Esophagus squamous epithelium (tissue), 5 donors: ENCODE data around the gene RSAD1. TPM values are rescaled to one million over a fixed set of nuclear protein-coding genes. Genes with fewer than 3 reads are reported as not detected.

Experiments used
- DNase-seq: peaks from one replicate; lab custom pipeline; 2025; lab: John Stamatoyannopoulos, UW
- H3K27ac ChIP-seq, 4 donors: fragments of 200-600 bp; sonication (generic); one replicate each; pipeline ENCODE4 v1.5.1; 2016 to 2019; ENCODE audit warnings: mild to moderate bottlenecking in 1 of 4
- H3K27me3 ChIP-seq, 4 donors: fragments of 200-600 bp; sonication (generic); 1 replicate in 3 of 4; 2 replicates in 1 of 4; pipeline versions ENCODE4 v1.5.1 to v1.6.0; 2017 to 2021; ENCODE audit warnings: antibody characterized with exemption in 1 of 4
- H3K36me3 ChIP-seq, 3 donors: fragments of 200-600 bp; sonication (generic); one replicate each; pipeline ENCODE4 v1.5.1; 2016 to 2019
- H3K4me1 ChIP-seq, 3 donors: fragments of 200-600 bp; sonication (generic); one replicate each; pipeline ENCODE4 v1.5.1; 2017 to 2019
- H3K4me3 ChIP-seq, 4 donors: fragments of 200-600 bp; sonication (generic); 1 replicate in 3 of 4; 2 replicates in 1 of 4; pipeline ENCODE4 v1.5.1; 2016 to 2019; ENCODE audit warnings: mild to moderate bottlenecking in 2 of 4, moderate library complexity in 1 of 4
- H3K9me3 ChIP-seq, 3 donors: fragments of 200-600 bp; sonication (generic); one replicate each; pipeline ENCODE4 v1.5.1; 2016 to 2019
- POLR2A ChIP-seq, 4 donors: fragments of 450-650 bp; IDR thresholded peaks; one replicate each; pipeline ENCODE4 v1.6.1; 2017; ENCODE audit warnings: antibody characterized with exemption in 4 of 4, mild to moderate bottlenecking in 4 of 4, moderate library complexity in 3 of 4
- WGBS, 2 donors: methylation state at CpG; one replicate each; pipeline ENCODE4 v1.1.5; 2018; 5-methylcytosine and 5-hydroxymethylcytosine counted together
- intact Hi-C: fragments of 100-400 bp; cut with DNase I; formaldehyde crosslinking; loops from one replicate; pipeline ENCODE4 v1.15.0; 2022
- total RNA-seq, 4 donors: library from RNA; depleted of rRNA; stranded (reverse); fragments of >200 nt; gene quantifications; one replicate each; pipeline ENCODE4 v1.1.0, GENCODE V29; 2016
- TF ChIP-seq, protein P1 (sequence below), 6 experiments: fragments of 450-650 bp in 4 of 6; fragments of 200-600 bp in 2 of 6; sonication (generic) in 2 of 6; IDR thresholded peaks; one replicate each; pipeline ENCODE4 v1.5.1; 2016 to 2019; ENCODE audit warnings: antibody characterized with exemption in 6 of 6, mild to moderate bottlenecking in 4 of 6, moderate library complexity in 4 of 6
- donor health status: DM: yes; HTN: yes; CAD: no.

The RSAD1 gene
- total RNA-seq, 4 donors from 2014 or later: 9.1 to 19.3 (median 14.2) TPM

DNA sequence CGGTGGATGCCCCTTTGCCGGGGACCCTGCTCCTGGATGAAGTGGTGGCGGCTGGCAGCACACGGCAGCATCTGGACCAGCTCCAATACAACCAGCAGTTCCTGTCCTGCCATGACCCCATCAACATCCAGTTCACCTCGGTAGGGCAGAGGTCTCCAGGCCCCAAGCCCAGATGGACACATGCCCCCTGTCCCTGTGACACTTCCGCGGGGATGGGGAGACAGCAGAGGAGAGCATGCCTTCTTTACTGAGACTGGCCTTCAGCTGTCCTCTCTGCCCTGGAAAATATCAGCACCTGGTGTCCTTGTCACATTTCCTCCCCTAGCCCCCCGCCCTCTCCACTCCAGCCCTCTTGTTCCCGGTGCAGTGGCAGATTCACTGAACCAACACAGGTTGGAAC, 16.2 kb upstream of the RSAD1 start:
- peaks cover 0 to 18% (median 0%) of the 10 kb centered on the region in 3 donors for H3K36me3 ChIP-seq
- intact Hi-C loops: no loop called here
- peaks cover 0 to 28% (median 9%) of the 10 kb centered on the region in 3 donors for H3K4me1 ChIP-seq
- no peak for DNase-seq
- no peaks in the 10 kb centered on the region for H3K9me3 ChIP-seq
- H3K4me3 ChIP-seq: no peak overlapping the region
- TF ChIP-seq POLR2A (IDR thresholded peaks at IDR 0.05): no peak
- TF ChIP-seq, protein P1, sequence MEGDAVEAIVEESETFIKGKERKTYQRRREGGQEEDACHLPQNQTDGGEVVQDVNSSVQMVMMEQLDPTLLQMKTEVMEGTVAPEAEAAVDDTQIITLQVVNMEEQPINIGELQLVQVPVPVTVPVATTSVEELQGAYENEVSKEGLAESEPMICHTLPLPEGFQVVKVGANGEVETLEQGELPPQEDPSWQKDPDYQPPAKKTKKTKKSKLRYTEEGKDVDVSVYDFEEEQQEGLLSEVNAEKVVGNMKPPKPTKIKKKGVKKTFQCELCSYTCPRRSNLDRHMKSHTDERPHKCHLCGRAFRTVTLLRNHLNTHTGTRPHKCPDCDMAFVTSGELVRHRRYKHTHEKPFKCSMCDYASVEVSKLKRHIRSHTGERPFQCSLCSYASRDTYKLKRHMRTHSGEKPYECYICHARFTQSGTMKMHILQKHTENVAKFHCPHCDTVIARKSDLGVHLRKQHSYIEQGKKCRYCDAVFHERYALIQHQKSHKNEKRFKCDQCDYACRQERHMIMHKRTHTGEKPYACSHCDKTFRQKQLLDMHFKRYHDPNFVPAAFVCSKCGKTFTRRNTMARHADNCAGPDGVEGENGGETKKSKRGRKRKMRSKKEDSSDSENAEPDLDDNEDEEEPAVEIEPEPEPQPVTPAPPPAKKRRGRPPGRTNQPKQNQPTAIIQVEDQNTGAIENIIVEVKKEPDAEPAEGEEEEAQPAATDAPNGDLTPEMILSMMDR (IDR thresholded peaks at IDR 0.05): no peak
- H3K27me3 ChIP-seq: peaks cover 0 to 5% (median 0%) of the 10 kb centered on the region in 4 donors
- 74 to 77% methylated on average over 6 of the region's 9 CpGs for WGBS, 2 donors
- H3K27ac ChIP-seq: no peak overlapping the region

DNA sequence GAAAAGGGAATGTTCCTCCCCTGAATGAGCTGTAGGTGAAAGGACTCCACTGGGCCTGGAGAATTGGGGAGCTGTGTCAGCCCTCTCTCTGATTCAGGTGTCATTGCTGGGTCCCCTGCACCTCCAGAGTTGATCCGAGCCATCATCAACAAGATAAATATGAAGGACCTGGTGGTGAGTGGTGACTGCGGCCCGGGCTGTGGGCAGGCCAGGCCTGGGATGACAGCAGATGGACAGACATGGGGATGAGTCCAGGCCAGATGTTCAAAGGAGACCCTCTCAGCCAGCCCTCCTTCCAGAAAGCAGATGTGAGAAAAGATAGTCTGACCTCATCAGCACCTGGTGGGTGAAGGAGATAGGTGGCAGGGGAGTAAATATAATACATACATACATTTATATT, 14.5 kb upstream of the RSAD1 start:
- H3K27me3 ChIP-seq: peaks cover 0 to 21% (median 0%) of the 10 kb centered on the region in 4 donors

DNA sequence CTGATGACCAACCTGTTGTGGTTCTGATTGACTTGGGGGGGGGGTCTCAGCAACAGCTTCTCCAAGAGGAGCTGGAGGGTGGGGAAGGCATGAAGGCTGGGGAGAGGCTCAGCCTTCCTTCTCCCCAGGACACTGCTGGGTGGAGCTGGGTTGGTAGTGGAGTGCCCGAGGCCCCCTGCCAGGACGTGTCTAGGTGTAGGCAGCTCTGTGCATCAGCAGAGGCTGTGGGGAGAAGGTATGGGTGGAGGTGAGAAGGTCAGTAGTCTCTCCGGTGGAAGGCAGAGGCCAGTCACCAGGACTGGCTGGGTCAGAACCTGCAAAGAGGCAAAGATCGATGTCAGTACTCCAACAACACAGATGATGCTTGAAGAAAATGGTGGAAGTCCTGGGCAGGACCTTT, 13.9 kb upstream of the RSAD1 start:
- no peak for DNase-seq
- intact Hi-C loops: no loop called here
- Histone ChIP-seq H3K27me3 (peaks cover 0 to 28% (median 0%) of the 10 kb centered on the region in 4 donors), H3K27ac (no peak overlapping the region), H3K4me3 (no peak overlapping the region), H3K36me3 (peaks cover 0 to 18% (median 0%) of the 10 kb centered on the region in 3 donors), H3K4me1 (peaks cover 12 to 29% (median 14%) of the 10 kb centered on the region in 3 donors), H3K9me3 (no peaks in the 10 kb centered on the region)
- WGBS, 2 donors: 61 to 80% methylated on average over 4 of the region's 4 CpGs
- TF ChIP-seq, protein P1 (IDR thresholded peaks at IDR 0.05): no peak
- no peak for TF ChIP-seq POLR2A (IDR thresholded peaks at IDR 0.05)

More for the DNA sequence above, 14.5 kb upstream of the RSAD1 start:
- no peak for DNase-seq
- no peak overlapping the region for H3K4me3 ChIP-seq
- H3K9me3 ChIP-seq: no peaks in the 10 kb centered on the region
- no peak overlapping the region for H3K27ac ChIP-seq
- peaks cover 0 to 18% (median 0%) of the 10 kb centered on the region in 3 donors for H3K36me3 ChIP-seq
- intact Hi-C loops: no loop called here
- TF ChIP-seq POLR2A (IDR thresholded peaks at IDR 0.05): no peak
- TF ChIP-seq, protein P1 (IDR thresholded peaks at IDR 0.05): no peak
- peaks cover 11 to 25% (median 11%) of the 10 kb centered on the region in 3 donors for H3K4me1 ChIP-seq
- 95 to 100% methylated on average over 2 of the region's 3 CpGs for WGBS, 2 donors

DNA sequence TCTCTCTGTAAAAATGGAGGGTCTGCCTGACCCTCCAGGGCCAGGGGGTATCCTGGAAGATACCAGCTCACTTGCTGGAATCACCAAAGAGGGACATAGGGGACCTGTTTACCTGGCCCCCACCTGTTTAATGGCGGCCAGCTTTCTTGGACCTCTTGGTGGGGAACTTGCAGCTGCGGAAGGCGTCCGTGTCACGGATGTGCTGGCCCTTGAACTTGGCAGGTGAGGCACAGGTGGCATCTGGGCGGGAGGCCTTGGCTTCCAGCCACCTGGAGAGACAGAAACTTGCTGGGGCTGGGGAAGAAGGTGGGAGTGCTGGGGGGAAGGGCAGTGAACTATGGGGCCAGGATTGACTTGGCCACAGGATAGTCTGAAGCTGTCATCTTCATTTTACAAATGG, 13.5 kb upstream of the RSAD1 start:
- Histone ChIP-seq H3K27me3 (peaks cover 0 to 29% (median 0%) of the 10 kb centered on the region in 4 donors), H3K36me3 (peaks cover 0 to 18% (median 0%) of the 10 kb centered on the region in 3 donors), H3K9me3 (no peaks in the 10 kb centered on the region), H3K4me3 (no peak overlapping the region), H3K27ac (no peak overlapping the region), H3K4me1 (peaks cover 12 to 33% (median 14%) of the 10 kb centered on the region in 3 donors)
- WGBS, 2 donors: no CpG with 5 or more reads among the region's 6 CpGs
- intact Hi-C loops: no loop called here
- no peak for DNase-seq
- no peak for TF ChIP-seq POLR2A (IDR thresholded peaks at IDR 0.05)
- TF ChIP-seq, protein P1 (IDR thresholded peaks at IDR 0.05): no peak

DNA sequence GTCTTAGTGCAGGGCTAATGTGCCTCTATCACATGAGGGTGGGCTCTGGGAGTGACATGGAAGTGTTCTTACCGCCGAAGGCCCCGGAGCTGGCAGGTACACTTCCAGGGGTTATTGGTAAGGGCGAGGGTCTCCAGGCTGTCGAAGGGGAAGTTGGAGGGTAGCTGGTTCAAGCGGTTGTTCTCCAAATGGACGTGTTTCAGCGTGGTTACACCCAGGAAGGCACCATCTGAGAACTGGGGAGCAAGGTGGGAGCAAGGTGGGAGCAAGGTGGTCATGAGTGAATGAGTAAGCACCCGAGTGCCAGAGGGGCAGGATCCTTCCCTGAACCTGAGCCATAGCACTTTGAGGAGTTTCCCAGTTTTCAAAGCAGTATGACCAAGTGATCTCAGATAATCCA, 13.0 kb upstream of the RSAD1 start:
- no peak overlapping the region for H3K27ac ChIP-seq
- no peak overlapping the region for H3K4me3 ChIP-seq
- TF ChIP-seq, protein P1 (IDR thresholded peaks at IDR 0.05): no peak
- no peak for TF ChIP-seq POLR2A (IDR thresholded peaks at IDR 0.05)
- peaks cover 12 to 38% (median 14%) of the 10 kb centered on the region in 3 donors for H3K4me1 ChIP-seq
- no peaks in the 10 kb centered on the region for H3K9me3 ChIP-seq
- WGBS, 2 donors: 83 to 90% methylated on average over 2 to 9 of the region's 9 CpGs
- intact Hi-C loops: no loop called here
- DNase-seq: no peak
- H3K36me3 ChIP-seq: peaks cover 0 to 18% (median 0%) of the 10 kb centered on the region in 3 donors
- peaks cover 0 to 29% (median 0%) of the 10 kb centered on the region in 4 donors for H3K27me3 ChIP-seq
